Panc1 (cell line): Measurements from ENCODE around the gene TEDC2. TPM values are rescaled to one million over a fixed set of nuclear protein-coding genes. Genes with fewer than 3 reads are reported as not detected.

Experiments
- ATAC-seq: fragments of 200-7000 bp; cut with Tn5 transposase; 2 replicates; pipeline ENCODE4 v1.9.1; 2020; ENCODE audit warnings: mild to moderate bottlenecking, moderate library complexity
- BruUV-seq: library from RNA; stranded (reverse); fragments of 400-500 nt; replicated peaks from 2 replicates; lab custom pipeline; 2021; lab: Mats Ljungman, UMichigan
- CTCF ChIA-PET: fragments of 300-600 bp; sonication (Branson Sonifier 250); formaldehyde crosslinking; loops from one replicate; lab custom pipeline; 2022; ENCODE audit warnings: antibody characterized with exemption; lab: Charles Lee
- POLR2A ChIA-PET: fragments of 300-600 bp; sonication (Branson Sonifier 250); formaldehyde crosslinking; loops from one replicate; lab custom pipeline; 2022; ENCODE audit warnings: antibody characterized with exemption; lab: Charles Lee
- DNase-seq: peaks from one replicate; pipeline ENCODE4 v3.0.0-alpha.2; 2010; ENCODE audit warnings: low read depth, low spot score
- H3K27ac ChIP-seq: 2 replicates; pipeline ENCODE4 v1.5.1; 2011; ENCODE audit warnings: mild to moderate bottlenecking, low read length, inconsistent platforms
- H3K27me3 ChIP-seq: fragments of 200-500 bp; sonication (Bioruptor generic); 2 replicates; pipeline ENCODE4 v1.6.0; 2014; ENCODE audit warnings: low read length, inconsistent platforms; ENCODE audit not compliant: control insufficient read depth, insufficient read depth
- H3K36me3 ChIP-seq: fragments of 200-500 bp; sonication (Bioruptor generic); 2 replicates; pipeline ENCODE4 v1.5.1; 2014; ENCODE audit warnings: inconsistent platforms, mild to moderate bottlenecking, low read length, moderate library complexity; ENCODE audit not compliant: control insufficient read depth, insufficient read depth
- H3K4me1 ChIP-seq: 2 replicates; pipeline ENCODE4 v1.5.1; 2011; ENCODE audit warnings: inconsistent platforms, mild to moderate bottlenecking, low read length, moderate library complexity; ENCODE audit not compliant: control insufficient read depth, insufficient read depth
- H3K4me3 ChIP-seq, 2 experiments: 2 replicates each; pipeline ENCODE4 v1.5.1; 2011 to 2012; ENCODE audit warnings: low read depth in 2 of 2, low read length in 2 of 2, mild to moderate bottlenecking in 2 of 2, inconsistent platforms in 1 of 2, moderate library complexity in 1 of 2
- H3K9me3 ChIP-seq: fragments of 200-500 bp; sonication (Bioruptor generic); 2 replicates; pipeline ENCODE4 v1.5.1; 2014; ENCODE audit warnings: low read depth, mild to moderate bottlenecking, inconsistent platforms, low read length, moderate library complexity; ENCODE audit not compliant: control insufficient read depth, insufficient read depth
- CTCF ChIP-seq: fragments of 450-650 bp; IDR thresholded peaks from 2 replicates; pipeline ENCODE4 v1.5.1; 2017; ENCODE audit warnings: mild to moderate bottlenecking
- POLR2AphosphoS5 ChIP-seq: IDR thresholded peaks from 2 replicates; pipeline ENCODE4 v1.6.1; 2012; ENCODE audit warnings: mild to moderate bottlenecking, low read depth, low read length, moderate library complexity
- REST ChIP-seq, 2 experiments: IDR thresholded peaks; 2 replicates each; pipeline ENCODE4 v1.6.1; 2011 to 2012; ENCODE audit warnings: low read depth in 2 of 2, control low read depth in 1 of 2, low read length in 1 of 2, mild to moderate bottlenecking in 1 of 2, moderate library complexity in 1 of 2; ENCODE audit not compliant: insufficient read depth in 1 of 2
- SIN3A ChIP-seq: IDR thresholded peaks from 2 replicates; pipeline ENCODE4 v1.6.1; 2012; ENCODE audit warnings: low read depth, mild to moderate bottlenecking, low read length, moderate library complexity, borderline replicate concordance; ENCODE audit not compliant: insufficient read depth
- TCF7L2 ChIP-seq: IDR thresholded peaks from 2 replicates; pipeline ENCODE4 v1.6.1; 2011; ENCODE audit warnings: mild to moderate bottlenecking, low read depth, low read length, inconsistent platforms
- in situ Hi-C: cut with HindIII; loops from 2 replicates; pipeline ENCODE4 v1.10.0; 2016; ENCODE audit warnings: low sequenced_read_pairs, low pct_unique_long_range_greater_than_20kb
- intact Hi-C: fragments of 100-400 bp; cut with micrococcal nuclease; formaldehyde crosslinking; loops from one replicate; pipeline ENCODE4 v1.10.0; 2022; ENCODE audit not compliant: unreplicated experiment
- total RNA-seq: library from RNA; stranded (reverse); gene quantifications from one replicate; pipeline ENCODE4 v1.2.1, GENCODE V29; 2021; ENCODE audit not compliant: unreplicated experiment

The TEDC2 gene
- total RNA-seq, 1 experiment from 2014 or later = 25.0 TPM

- CTCF ChIA-PET = no interaction called here
- peak; percentile 56 for ATAC-seq
- POLR2A ChIA-PET = interaction anchor here (0.6 kb wide), 2 partner anchors 19 to 34 kb away, joined by 8 to 10 read pairs; no protein-coding TSS in a partner anchor
These were observed 7.8 kb downstream of the TEDC2 start for GRCh38 chr16:2467528-2468232.

GRCh38 chr16:2468233-2468724 is 8.4 kb downstream of the TEDC2 start:
- no TSS peak for BruUV-seq
- H3K27ac ChIP-seq = peak overlapping the region; percentile 91
- TF ChIP-seq REST (IDR thresholded peaks at IDR 0.05; ENCODE audit: insufficient read depth in 1 of 2, low read depth in 2 of 2, low read length in 1 of 2) (no peak), TCF7L2 (no peak), POLR2AphosphoS5 (peak; percentile 64), CTCF (no peak), SIN3A (0 out of 2 replicates have a peak, but pooled peaks have one; percentile 25)
- DNase-seq = no peak
- H3K9me3 ChIP-seq = no peaks in the 10 kb centered on the region
- H3K27me3 ChIP-seq = no peaks in the 10 kb centered on the region
- peak overlapping the region; percentile 42 to 59 for H3K4me3 ChIP-seq
- CTCF ChIA-PET = interaction anchor here (0.7 kb wide), 1 partner anchor 217 kb away, joined by 4 read pairs; the partner anchor contains the start of gene ECI1
- POLR2A ChIA-PET = interaction anchor here (0.6 to 1.2 kb wide), 2 partner anchors 9 to 33 kb away, joined by 3 to 5 read pairs; no protein-coding TSS in a partner anchor
- in situ Hi-C loops = no loop called here
- peaks cover 49% of the 10 kb centered on the region for H3K4me1 ChIP-seq
- intact Hi-C loops = no loop called here
- ATAC-seq = peak; percentile 24
- no peaks in the 10 kb centered on the region for H3K36me3 ChIP-seq

More at GRCh38 chr16:2467528-2468232, 7.8 kb downstream of the TEDC2 start:
- Histone ChIP-seq H3K27ac (peak overlapping the region; percentile 91), H3K27me3 (no peaks in the 10 kb centered on the region), H3K4me1 (peaks cover 43% of the 10 kb centered on the region), H3K4me3 (peak overlapping the region; percentile 42 to 59), H3K36me3 (no peaks in the 10 kb centered on the region), H3K9me3 (no peaks in the 10 kb centered on the region)
- TF ChIP-seq SIN3A = peak; percentile 65; the same call in 1 of the 2 replicates
- TF ChIP-seq POLR2AphosphoS5 = no peak; the same call in none of the 2 replicates
- TF ChIP-seq CTCF = peak; percentile 35; the same call in 1 of the 2 replicates
- intact Hi-C loops (no loop called here), in situ Hi-C loops (no loop called here)
- no peak for DNase-seq
- BruUV-seq = no TSS peak
